Stimulated activated CD8-positive, alpha-beta memory T cell treated with anti-CD3 and anti-CD28 coated beads, Interleukin-15, amount 100 ng/mL, for 1 hour (primary cell): ENCODE data around the gene SPIN2A.
"Not testable (repeated sequence)": the region's sequence is repeated elsewhere in the genome, so short reads cannot be mapped to it uniquely, and the experiment has no call there.

Experiments
- DNase-seq: peaks from one replicate; pipeline ENCODE4 v3.0.0-alpha.2; 2020; ENCODE audit warnings: low read depth

Gene SPIN2A

GRCh38 chrX:57102918-57103317 is 34.3 kb downstream of the SPIN2A start:
- not testable (repeated sequence) for DNase-seq
